DLD1 (cell line): ENCODE data around the gene TNFRSF4.
"Not testable (repeated sequence)": the region's sequence is repeated elsewhere in the genome, so short reads cannot be mapped to it uniquely, and the experiment has no call there.

ENCODE experiments used
- in situ Hi-C: cut with HindIII; loops from 2 replicates; pipeline ENCODE4 v1.10.0; 2017; ENCODE audit warnings: low sequenced_read_pairs

TNFRSF4 gene

GRCh38 chr1:1204425-1204920 lies 9.5 kb downstream of the TNFRSF4 start:
- in situ Hi-C loops = no loop called here

GRCh38 chr1:1203561-1204424 lies 10.2 kb downstream of the TNFRSF4 start:
- in situ Hi-C loops = no loop called here

- in situ Hi-C loops = no loop called here
Observed at GRCh38 chr1:1202831-1203560, 11.0 kb downstream of the TNFRSF4 start.

- in situ Hi-C loops = no loop called here
Observed at GRCh38 chr1:1200876-1201810, 12.8 kb downstream of the TNFRSF4 start.

GRCh38 chr1:1199961-1200875 lies 13.7 kb downstream of the TNFRSF4 start:
- in situ Hi-C loops = no loop called here

- in situ Hi-C loops = no loop called here
Observed at GRCh38 chr1:1199141-1199960, 14.6 kb downstream of the TNFRSF4 start.

GRCh38 chr1:1198423-1199140 lies 15.4 kb downstream of the TNFRSF4 start:
- in situ Hi-C loops = no loop called here

- in situ Hi-C loops = no loop called here
Observed at GRCh38 chr1:1197551-1198422, 16.2 kb downstream of the TNFRSF4 start.

GRCh38 chr1:1197188-1197500 lies 16.8 kb downstream of the TNFRSF4 start:
- in situ Hi-C loops = no loop called here

GRCh38 chr1:1196431-1197187 lies 17.3 kb downstream of the TNFRSF4 start:
- in situ Hi-C loops = no loop called here

- in situ Hi-C loops = not testable (repeated sequence)
Observed at GRCh38 chr1:1195726-1196125, 18.2 kb downstream of the TNFRSF4 start.

GRCh38 chr1:1194723-1195122 lies 19.2 kb downstream of the TNFRSF4 start:
- in situ Hi-C loops = no loop called here

- in situ Hi-C loops = no loop called here
Observed at GRCh38 chr1:1191734-1192133, 22.2 kb downstream of the TNFRSF4 start.

GRCh38 chr1:1189111-1189510 lies 24.8 kb downstream of the TNFRSF4 start:
- in situ Hi-C loops = no loop called here

- in situ Hi-C loops = no loop called here
Observed at GRCh38 chr1:1187938-1188337, 26.0 kb downstream of the TNFRSF4 start.

GRCh38 chr1:1185101-1185765 lies 28.7 kb downstream of the TNFRSF4 start:
- in situ Hi-C loops = no loop called here
